ENCODE data around the gene PHACTR3.

PHACTR3 gene

GRCh38 chr20:59794555-59794954 lies 190.2 kb downstream of the PHACTR3 start:
- Histone ChIP-seq H2BK120ac (ENCODE audit: low read depth, low read length) (no peak overlapping the region), H4K8ac (ENCODE audit: low read length) (no peak overlapping the region), H3K4me1 (ENCODE audit: control insufficient read depth, insufficient read depth, low read depth, low read length) (no peaks in the 10 kb centered on the region), H2AFZ (ENCODE audit: low read depth, low read length) (no peak overlapping the region), H3K4me3 (ENCODE audit: insufficient read depth in 1 of 2, low read depth in 1 of 2, low read length in 2 of 2) (no peak overlapping the region), H3K9ac (ENCODE audit: low read length) (no peak overlapping the region), H3K9me3 (ENCODE audit: control insufficient read depth, low read length) (peaks cover 16% of the 10 kb centered on the region), H3K79me1 (replicated peaks; ENCODE audit: low read length, poor library complexity, severe bottlenecking) (no peaks in the 10 kb centered on the region), H3K18ac (ENCODE audit: low read depth in 1 of 2, low read length in 2 of 2) (no peak overlapping the region), H3K4me2 (ENCODE audit: low read length, poor library complexity, severe bottlenecking) (no peak overlapping the region), H3K27ac (ENCODE audit: low read length, poor library complexity, severe bottlenecking) (no peak overlapping the region), H2BK5ac (ENCODE audit: low read depth, low read length, poor library complexity, severe bottlenecking) (no peak overlapping the region), H3K27me3 (ENCODE audit: control insufficient read depth in 1 of 2, insufficient read depth in 1 of 2, low read length in 2 of 2) (peaks cover 0 to 4% of the 10 kb centered on the region in 2 experiments), H3K14ac (ENCODE audit: low read length in 2 of 2) (no peak overlapping the region), H4K91ac (ENCODE audit: low read length) (no peak overlapping the region), H3K23ac (ENCODE audit: low read length in 2 of 2) (no peak overlapping the region), H2AK5ac (ENCODE audit: low read length, severe bottlenecking) (no peak overlapping the region), H2BK15ac (ENCODE audit: low read depth, poor library complexity, severe bottlenecking) (no peak overlapping the region), H3K4ac (ENCODE audit: low read depth in 1 of 2, low read length in 2 of 2) (no peak overlapping the region), H3K36me3 (ENCODE audit: control insufficient read depth in 1 of 2, insufficient read depth in 2 of 2, low read depth in 1 of 2, low read length in 2 of 2) (no peaks in the 10 kb centered on the region), H2BK12ac (ENCODE audit: low read length in 2 of 2) (no peak overlapping the region)
- DNase-seq = no peak
- WGBS = no CpG with 5 or more reads among the region's 2 CpGs

- H3K4me3 ChIP-seq (ENCODE audit: insufficient read depth in 1 of 2, low read depth in 1 of 2, low read length in 2 of 2) = no peak overlapping the region
- H2BK12ac ChIP-seq (ENCODE audit: low read length in 2 of 2) = no peak overlapping the region
- H3K23ac ChIP-seq (ENCODE audit: low read length in 2 of 2) = no peak overlapping the region
- H2AK5ac ChIP-seq (ENCODE audit: low read length, severe bottlenecking) = no peak overlapping the region
- H3K27ac ChIP-seq (ENCODE audit: low read length, poor library complexity, severe bottlenecking) = no peak overlapping the region
- H3K4ac ChIP-seq (ENCODE audit: low read depth in 1 of 2, low read length in 2 of 2) = no peak overlapping the region
- H3K4me1 ChIP-seq (ENCODE audit: control insufficient read depth, insufficient read depth, low read depth, low read length) = no peaks in the 10 kb centered on the region
- H2AFZ ChIP-seq (ENCODE audit: low read depth, low read length) = no peak overlapping the region
- no peak overlapping the region for H2BK5ac ChIP-seq (ENCODE audit: low read depth, low read length, poor library complexity, severe bottlenecking)
- no peak overlapping the region for H4K8ac ChIP-seq (ENCODE audit: low read length)
- no peak for DNase-seq
- H3K14ac ChIP-seq (ENCODE audit: low read length in 2 of 2) = no peak overlapping the region
- no peak overlapping the region for H3K4me2 ChIP-seq (ENCODE audit: low read length, poor library complexity, severe bottlenecking)
- H3K9ac ChIP-seq (ENCODE audit: low read length) = no peak overlapping the region
- H3K79me1 ChIP-seq (replicated peaks; ENCODE audit: low read length, poor library complexity, severe bottlenecking) = no peaks in the 10 kb centered on the region
- no peaks in the 10 kb centered on the region for H3K27me3 ChIP-seq (ENCODE audit: control insufficient read depth in 1 of 2, insufficient read depth in 1 of 2, low read length in 2 of 2)
- H4K91ac ChIP-seq (ENCODE audit: low read length) = no peak overlapping the region
- no peak overlapping the region for H2BK15ac ChIP-seq (ENCODE audit: low read depth, poor library complexity, severe bottlenecking)
- H2BK120ac ChIP-seq (ENCODE audit: low read depth, low read length) = no peak overlapping the region
- H3K18ac ChIP-seq (ENCODE audit: low read depth in 1 of 2, low read length in 2 of 2) = no peak overlapping the region
- H3K9me3 ChIP-seq (ENCODE audit: control insufficient read depth, low read length) = peaks cover 30% of the 10 kb centered on the region
- H3K36me3 ChIP-seq (ENCODE audit: control insufficient read depth in 1 of 2, insufficient read depth in 2 of 2, low read depth in 1 of 2, low read length in 2 of 2) = no peaks in the 10 kb centered on the region
- WGBS = no CpG with 5 or more reads among the region's 1 CpG
Observed at GRCh38 chr20:59800309-59800708, 196.0 kb downstream of the PHACTR3 start.

GRCh38 chr20:59802018-59802417 lies 197.7 kb downstream of the PHACTR3 start:
- Histone ChIP-seq H3K14ac (ENCODE audit: low read length in 2 of 2) (no peak overlapping the region), H3K36me3 (ENCODE audit: control insufficient read depth in 1 of 2, insufficient read depth in 2 of 2, low read depth in 1 of 2, low read length in 2 of 2) (no peaks in the 10 kb centered on the region), H3K23ac (ENCODE audit: low read length in 2 of 2) (no peak overlapping the region), H3K9ac (ENCODE audit: low read length) (no peak overlapping the region), H3K4me1 (ENCODE audit: control insufficient read depth, insufficient read depth, low read depth, low read length) (no peaks in the 10 kb centered on the region), H3K9me3 (ENCODE audit: control insufficient read depth, low read length) (peaks cover 21% of the 10 kb centered on the region), H3K79me1 (replicated peaks; ENCODE audit: low read length, poor library complexity, severe bottlenecking) (no peaks in the 10 kb centered on the region), H3K4me3 (ENCODE audit: insufficient read depth in 1 of 2, low read depth in 1 of 2, low read length in 2 of 2) (no peak overlapping the region), H2BK5ac (ENCODE audit: low read depth, low read length, poor library complexity, severe bottlenecking) (no peak overlapping the region), H2AFZ (ENCODE audit: low read depth, low read length) (no peak overlapping the region), H2BK12ac (ENCODE audit: low read length in 2 of 2) (no peak overlapping the region), H2BK15ac (ENCODE audit: low read depth, poor library complexity, severe bottlenecking) (no peak overlapping the region), H2AK5ac (ENCODE audit: low read length, severe bottlenecking) (no peak overlapping the region), H4K91ac (ENCODE audit: low read length) (no peak overlapping the region), H3K18ac (ENCODE audit: low read depth in 1 of 2, low read length in 2 of 2) (no peak overlapping the region), H2BK120ac (ENCODE audit: low read depth, low read length) (no peak overlapping the region), H4K8ac (ENCODE audit: low read length) (no peak overlapping the region), H3K27me3 (ENCODE audit: control insufficient read depth in 1 of 2, insufficient read depth in 1 of 2, low read length in 2 of 2) (no peaks in the 10 kb centered on the region), H3K27ac (ENCODE audit: low read length, poor library complexity, severe bottlenecking) (no peak overlapping the region), H3K4ac (ENCODE audit: low read depth in 1 of 2, low read length in 2 of 2) (no peak overlapping the region), H3K4me2 (ENCODE audit: low read length, poor library complexity, severe bottlenecking) (no peak overlapping the region)
- no peak for DNase-seq
- WGBS = 32% methylated on average over 4 of the region's 4 CpGs

- 51% methylated on average over 9 of the region's 9 CpGs for WGBS
Observed at GRCh38 chr20:59802471-59803221, 198.3 kb downstream of the PHACTR3 start.

More at GRCh38 chr20:59802471-59803221, 198.3 kb downstream of the PHACTR3 start:
- no peak overlapping the region for H3K4me3 ChIP-seq (ENCODE audit: insufficient read depth in 1 of 2, low read depth in 1 of 2, low read length in 2 of 2)
- DNase-seq = no peak
- H3K4me1 ChIP-seq (ENCODE audit: control insufficient read depth, insufficient read depth, low read depth, low read length) = no peaks in the 10 kb centered on the region
- no peak overlapping the region for H4K8ac ChIP-seq (ENCODE audit: low read length)
- no peaks in the 10 kb centered on the region for H3K36me3 ChIP-seq (ENCODE audit: control insufficient read depth in 1 of 2, insufficient read depth in 2 of 2, low read depth in 1 of 2, low read length in 2 of 2)
- H3K9ac ChIP-seq (ENCODE audit: low read length) = no peak overlapping the region
- H3K9me3 ChIP-seq (ENCODE audit: control insufficient read depth, low read length) = peaks cover 15% of the 10 kb centered on the region
- no peak overlapping the region for H3K4me2 ChIP-seq (ENCODE audit: low read length, poor library complexity, severe bottlenecking)
- H2BK15ac ChIP-seq (ENCODE audit: low read depth, poor library complexity, severe bottlenecking) = no peak overlapping the region
- no peak overlapping the region for H4K91ac ChIP-seq (ENCODE audit: low read length)
- H3K23ac ChIP-seq (ENCODE audit: low read length in 2 of 2) = no peak overlapping the region
- no peak overlapping the region for H2BK12ac ChIP-seq (ENCODE audit: low read length in 2 of 2)
- H2BK120ac ChIP-seq (ENCODE audit: low read depth, low read length) = no peak overlapping the region
- H3K14ac ChIP-seq (ENCODE audit: low read length in 2 of 2) = no peak overlapping the region
- H2AK5ac ChIP-seq (ENCODE audit: low read length, severe bottlenecking) = no peak overlapping the region
- no peak overlapping the region for H2BK5ac ChIP-seq (ENCODE audit: low read depth, low read length, poor library complexity, severe bottlenecking)
- H3K27ac ChIP-seq (ENCODE audit: low read length, poor library complexity, severe bottlenecking) = no peak overlapping the region
- H2AFZ ChIP-seq (ENCODE audit: low read depth, low read length) = no peak overlapping the region
- no peaks in the 10 kb centered on the region for H3K79me1 ChIP-seq (replicated peaks; ENCODE audit: low read length, poor library complexity, severe bottlenecking)
- no peaks in the 10 kb centered on the region for H3K27me3 ChIP-seq (ENCODE audit: control insufficient read depth in 1 of 2, insufficient read depth in 1 of 2, low read length in 2 of 2)
- H3K4ac ChIP-seq (ENCODE audit: low read depth in 1 of 2, low read length in 2 of 2) = no peak overlapping the region
- H3K18ac ChIP-seq (ENCODE audit: low read depth in 1 of 2, low read length in 2 of 2) = no peak overlapping the region
